Omental fat pad (tissue), 4 donors: ENCODE results near the gene WAS. TPM values are rescaled to one million over a fixed set of nuclear protein-coding genes. Genes with fewer than 3 reads are reported as not detected.

Source experiments
- ATAC-seq: fragments of 150-250 bp; one replicate; pipeline ENCODE4 v1.9.1; 2016; ENCODE audit warnings: mild to moderate bottlenecking, moderate library complexity; ENCODE audit not compliant: low FRiP score
- DNase-seq: peaks from one replicate; pipeline ENCODE4 v3.0.0-alpha.2; 2019; ENCODE audit warnings: low spot score
- total RNA-seq, 4 donors: library from RNA; depleted of rRNA; stranded (reverse); fragments of >200 nt; gene quantifications; one replicate each; pipeline ENCODE4 v1.1.0, GENCODE V29; 2016
- TF ChIP-seq, protein P1 (sequence below), 3 donors: fragments of 450-650 bp; IDR thresholded peaks; one replicate each; pipeline ENCODE4 v1.5.1; 2016 to 2017; ENCODE audit warnings: antibody characterized with exemption in 3 of 3, mild to moderate bottlenecking in 3 of 3, moderate library complexity in 2 of 3

WAS gene
- total RNA-seq, 4 donors from 2014 or later: 9.0 to 26.0 (median 21.0) TPM

DNA sequence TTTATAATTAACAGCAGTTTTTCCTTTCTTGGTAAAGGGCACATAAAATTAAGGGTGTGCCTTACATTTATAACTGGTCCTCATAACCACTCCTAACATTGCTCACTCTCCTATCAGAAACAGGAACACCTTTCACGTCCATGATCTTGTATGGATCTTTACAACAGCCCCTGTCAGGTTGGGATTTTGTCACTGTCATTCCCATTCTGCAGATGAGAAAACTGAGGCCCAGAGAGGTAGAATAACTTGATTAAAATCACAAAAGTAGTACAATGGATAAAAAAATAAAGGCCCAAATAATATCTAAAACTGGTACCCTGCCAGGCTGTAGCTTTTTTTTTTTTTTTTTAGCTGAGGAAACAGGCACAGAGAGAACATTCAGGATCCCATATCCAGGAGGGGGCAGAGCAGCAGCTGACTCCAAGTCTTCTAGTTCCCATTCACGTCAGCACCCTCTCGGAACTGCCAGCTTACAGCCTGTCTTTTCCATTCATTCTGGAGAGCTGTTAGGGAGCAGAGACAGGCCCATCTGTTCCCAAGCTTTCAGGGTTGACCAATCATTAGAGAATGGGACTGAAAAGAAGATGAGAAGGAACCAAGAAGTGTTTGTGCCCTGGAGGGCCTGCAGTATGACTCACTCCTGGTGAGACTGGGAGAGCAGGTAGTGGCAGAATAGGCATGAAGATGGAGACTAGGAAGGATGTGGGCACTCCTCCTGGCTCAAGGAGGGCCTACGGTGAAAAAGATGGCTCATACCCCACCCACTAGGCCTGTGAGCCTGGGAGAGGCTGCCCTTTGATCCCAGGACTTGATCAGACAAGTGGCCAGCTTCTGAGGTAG, 20.3 kb downstream of the WAS start:
- TF ChIP-seq, protein P1, sequence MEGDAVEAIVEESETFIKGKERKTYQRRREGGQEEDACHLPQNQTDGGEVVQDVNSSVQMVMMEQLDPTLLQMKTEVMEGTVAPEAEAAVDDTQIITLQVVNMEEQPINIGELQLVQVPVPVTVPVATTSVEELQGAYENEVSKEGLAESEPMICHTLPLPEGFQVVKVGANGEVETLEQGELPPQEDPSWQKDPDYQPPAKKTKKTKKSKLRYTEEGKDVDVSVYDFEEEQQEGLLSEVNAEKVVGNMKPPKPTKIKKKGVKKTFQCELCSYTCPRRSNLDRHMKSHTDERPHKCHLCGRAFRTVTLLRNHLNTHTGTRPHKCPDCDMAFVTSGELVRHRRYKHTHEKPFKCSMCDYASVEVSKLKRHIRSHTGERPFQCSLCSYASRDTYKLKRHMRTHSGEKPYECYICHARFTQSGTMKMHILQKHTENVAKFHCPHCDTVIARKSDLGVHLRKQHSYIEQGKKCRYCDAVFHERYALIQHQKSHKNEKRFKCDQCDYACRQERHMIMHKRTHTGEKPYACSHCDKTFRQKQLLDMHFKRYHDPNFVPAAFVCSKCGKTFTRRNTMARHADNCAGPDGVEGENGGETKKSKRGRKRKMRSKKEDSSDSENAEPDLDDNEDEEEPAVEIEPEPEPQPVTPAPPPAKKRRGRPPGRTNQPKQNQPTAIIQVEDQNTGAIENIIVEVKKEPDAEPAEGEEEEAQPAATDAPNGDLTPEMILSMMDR (IDR thresholded peaks at IDR 0.05): no peak
- DNase-seq (no peak), ATAC-seq (no peak)

DNA sequence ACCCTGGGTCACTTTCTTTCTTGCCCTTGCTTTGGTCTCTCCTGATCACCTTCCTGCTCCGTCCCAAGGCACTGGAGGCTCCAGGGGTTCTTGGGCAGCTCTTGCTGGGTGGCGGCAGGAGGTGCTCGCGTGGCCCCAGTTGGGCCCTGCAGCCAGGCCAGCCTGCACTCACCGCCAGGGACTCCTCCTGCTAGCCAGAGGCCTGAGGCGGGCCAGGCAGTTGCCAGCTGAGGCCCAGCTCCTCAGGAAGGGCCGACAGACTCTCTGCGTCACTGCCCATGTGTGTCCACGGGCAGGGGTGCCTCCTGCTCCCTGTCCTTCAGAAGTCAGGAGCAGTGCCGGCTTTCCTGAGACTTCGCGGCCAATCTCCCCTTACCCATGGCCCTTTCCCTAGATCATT, 22.3 kb downstream of the WAS start:
- DNase-seq: no peak
- TF ChIP-seq, protein P1 (IDR thresholded peaks at IDR 0.05): no peak

DNA sequence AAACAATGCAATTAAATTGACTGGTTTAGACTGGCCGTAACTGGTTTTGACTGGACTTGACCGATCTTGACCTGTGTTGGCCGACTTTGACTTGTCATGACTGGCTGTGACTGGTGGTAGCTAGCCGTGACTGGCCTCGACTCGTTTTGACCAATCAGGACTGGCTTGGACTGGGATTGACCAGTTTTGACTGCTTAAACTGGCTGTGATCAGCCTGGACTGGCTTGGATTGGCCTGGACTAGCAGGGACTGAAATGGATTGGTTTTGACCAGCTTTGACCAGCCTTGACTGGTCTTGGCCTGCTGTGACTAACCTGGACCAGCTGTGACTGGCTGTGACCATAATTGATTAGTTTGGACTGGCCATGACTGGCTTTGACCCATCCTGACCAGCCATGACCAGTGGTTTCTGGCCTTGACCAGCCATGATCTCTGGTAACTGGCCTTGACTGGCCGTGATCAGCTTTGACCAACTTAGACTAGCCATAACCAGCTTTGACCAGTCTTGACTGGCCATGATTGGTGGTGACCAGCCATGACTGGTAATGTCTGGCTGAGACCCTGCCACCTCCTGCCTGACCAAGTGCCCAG, 26.0 kb downstream of the WAS start:
- TF ChIP-seq, protein P1 (IDR thresholded peaks at IDR 0.05): no peak
- ATAC-seq (no peak), DNase-seq (no peak)

More for the DNA sequence above, 22.3 kb downstream of the WAS start:
- no peak for ATAC-seq

DNA sequence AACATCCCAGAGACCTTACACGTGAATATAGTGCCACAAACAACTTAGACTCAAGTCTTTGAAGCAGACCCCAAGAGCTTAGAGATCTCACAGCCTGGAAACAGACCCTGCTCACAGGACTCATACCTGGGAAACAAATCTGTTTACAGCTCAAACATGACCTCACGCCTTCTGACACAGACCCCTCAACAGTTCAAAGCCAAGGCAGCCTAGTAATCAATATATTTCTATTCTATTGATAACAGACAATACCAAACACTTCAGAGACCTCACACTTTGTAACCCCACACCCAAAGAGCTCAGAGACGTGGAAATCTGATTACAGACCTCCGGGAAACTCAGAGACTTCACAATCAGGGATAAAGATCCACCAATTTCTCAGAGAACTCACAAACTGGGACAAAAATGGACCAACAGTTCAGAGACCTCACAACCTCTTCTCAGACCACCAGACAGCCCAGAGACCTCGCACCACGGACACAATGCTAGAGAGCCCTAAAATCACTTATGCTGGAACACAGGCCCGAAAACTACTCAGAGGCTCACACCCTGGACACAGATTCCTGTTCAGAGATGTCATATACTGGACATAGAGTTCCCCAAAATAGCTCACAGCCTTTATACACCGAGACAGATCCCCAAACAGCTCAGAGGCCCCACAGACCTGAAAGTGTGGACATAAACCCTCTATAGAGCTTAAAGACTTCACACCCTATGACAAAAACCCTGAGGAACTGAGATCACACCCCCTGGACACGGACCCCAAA, 27.7 kb downstream of the WAS start:
- TF ChIP-seq, protein P1 (IDR thresholded peaks at IDR 0.05): no peak
- no peak for DNase-seq
- no peak for ATAC-seq

DNA sequence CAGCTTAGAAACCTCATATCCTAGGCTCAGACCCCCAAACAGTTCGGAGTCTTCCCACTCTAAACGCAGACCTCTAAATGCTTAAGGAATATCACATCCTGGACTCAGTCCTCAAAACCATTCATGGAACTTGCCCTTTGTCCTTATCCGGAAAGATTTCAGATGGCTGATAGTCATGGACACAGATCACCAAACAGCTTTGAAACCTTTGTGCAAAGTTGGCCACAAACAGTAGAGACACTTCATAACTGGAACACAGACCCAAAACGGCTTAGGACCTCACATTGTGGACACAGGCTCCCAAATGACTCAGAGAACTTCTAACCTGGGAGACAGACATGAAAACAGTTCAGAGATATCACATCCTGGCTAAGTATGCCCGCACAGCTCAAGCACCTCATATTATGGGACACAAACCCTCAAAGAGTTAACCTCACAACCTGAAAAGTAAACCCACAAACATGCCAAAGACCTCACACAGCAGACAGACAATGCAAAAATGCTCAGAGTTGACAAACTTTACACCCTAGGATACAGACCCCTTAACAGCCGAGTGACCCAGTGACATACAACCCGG, 28.4 kb downstream of the WAS start:
- TF ChIP-seq, protein P1 (IDR thresholded peaks at IDR 0.05): no peak
- ATAC-seq (no peak), DNase-seq (no peak)

DNA sequence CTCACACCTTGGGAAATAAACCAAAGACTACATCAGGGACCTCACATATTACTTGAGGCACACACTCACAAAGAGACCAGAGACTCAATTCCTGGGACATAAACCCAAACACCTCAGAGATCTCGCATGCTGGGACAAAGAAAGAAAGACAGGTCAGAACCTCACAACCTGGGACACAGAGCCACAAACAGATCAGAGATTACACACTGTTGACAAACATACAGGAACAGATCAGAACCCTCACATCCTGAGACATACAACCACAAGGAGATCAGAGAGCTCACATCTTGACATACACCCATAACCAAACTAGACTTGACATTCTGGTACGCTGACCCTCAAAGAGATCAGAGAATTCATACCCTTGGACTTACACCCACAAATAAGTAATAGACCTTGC, 30.2 kb downstream of the WAS start:
- TF ChIP-seq, protein P1 (IDR thresholded peaks at IDR 0.05): no peak

More for the DNA sequence above, 30.2 kb downstream of the WAS start:
- ATAC-seq (no peak), DNase-seq (no peak)
